ENCODE data around the gene NOG.

Gene NOG

GRCh38 chr17:56635641-56636040 is 42.1 kb downstream of the NOG start:
- no peak overlapping the region for H3K27ac Mint-ChIP-seq
- intact Hi-C loops (cut with micrococcal nuclease) = no loop called here
- H3K9me3 Mint-ChIP-seq = no peaks in the 10 kb centered on the region
- H3K36me3 Mint-ChIP-seq (ENCODE audit: low read depth) = no peaks in the 10 kb centered on the region
- peaks cover 6% of the 10 kb centered on the region for H3K4me1 Mint-ChIP-seq (ENCODE audit: low read depth)
- H3K4me3 Mint-ChIP-seq = no peak overlapping the region
- peaks cover 3% of the 10 kb centered on the region for H3K27me3 Mint-ChIP-seq

DNA sequence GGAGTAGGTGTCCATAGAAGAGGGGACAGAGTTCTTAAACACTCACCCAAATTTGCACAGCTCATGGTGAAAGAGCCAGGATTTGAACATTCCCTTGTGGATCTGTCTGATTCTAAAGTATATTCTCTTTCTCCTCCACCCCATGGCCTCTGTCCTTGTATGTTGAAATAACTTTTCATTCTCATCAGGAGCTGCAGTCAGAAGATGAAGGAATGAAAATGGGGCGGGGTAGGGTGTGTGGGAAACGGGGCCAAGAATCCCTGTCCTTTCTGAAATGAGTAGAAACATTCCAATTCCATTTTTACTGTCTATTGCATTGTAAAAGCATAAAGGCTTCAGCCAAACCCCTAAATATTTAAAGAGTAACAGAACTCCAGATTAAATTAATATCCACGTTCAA is 42.8 kb downstream of the NOG start:
- Mint-ChIP-seq H3K9me3 (no peaks in the 10 kb centered on the region), H3K4me1 (ENCODE audit: low read depth) (peaks cover 9% of the 10 kb centered on the region), H3K27ac (no peak overlapping the region), H3K36me3 (ENCODE audit: low read depth) (no peaks in the 10 kb centered on the region), H3K27me3 (peaks cover 3% of the 10 kb centered on the region), H3K4me3 (no peak overlapping the region)
- intact Hi-C loops (cut with micrococcal nuclease) = no loop called here

GRCh38 chr17:56637254-56637653 is 43.8 kb downstream of the NOG start:
- H3K36me3 Mint-ChIP-seq (ENCODE audit: low read depth) = no peaks in the 10 kb centered on the region
- peaks cover 19% of the 10 kb centered on the region for H3K4me1 Mint-ChIP-seq (ENCODE audit: low read depth)
- no peak overlapping the region for H3K27ac Mint-ChIP-seq
- intact Hi-C loops (cut with micrococcal nuclease) = no loop called here
- no peaks in the 10 kb centered on the region for H3K9me3 Mint-ChIP-seq
- no peak overlapping the region for H3K4me3 Mint-ChIP-seq
- peaks cover 3% of the 10 kb centered on the region for H3K27me3 Mint-ChIP-seq

- H3K4me3 Mint-ChIP-seq = no peak overlapping the region
- H3K27ac Mint-ChIP-seq = no peak overlapping the region
- intact Hi-C loops (cut with micrococcal nuclease) = no loop called here
- H3K9me3 Mint-ChIP-seq = no peaks in the 10 kb centered on the region
- H3K36me3 Mint-ChIP-seq (ENCODE audit: low read depth) = no peaks in the 10 kb centered on the region
- H3K4me1 Mint-ChIP-seq (ENCODE audit: low read depth) = peaks cover 23% of the 10 kb centered on the region
- H3K27me3 Mint-ChIP-seq = peaks cover 3% of the 10 kb centered on the region
Observed at GRCh38 chr17:56638591-56639051, 45.1 kb downstream of the NOG start.

DNA sequence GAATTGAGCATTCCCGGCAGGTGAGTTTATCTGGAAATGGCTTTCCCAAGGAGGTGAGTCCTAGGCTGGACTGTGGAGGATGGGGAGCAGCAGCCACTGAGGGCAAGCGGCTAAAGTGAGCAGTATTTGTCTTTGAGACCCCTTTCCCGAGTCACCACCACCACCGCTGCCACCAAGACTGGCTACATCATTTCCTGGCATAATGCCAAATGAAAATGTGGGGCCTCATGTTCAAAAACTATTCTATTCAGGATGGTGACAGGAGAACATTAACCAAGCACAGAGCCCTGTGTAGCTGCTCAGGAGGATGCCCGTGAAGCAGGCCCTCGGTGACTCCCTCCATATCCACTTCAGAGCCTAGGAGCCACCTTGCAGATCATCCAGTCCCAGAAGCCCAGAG is 46.0 kb downstream of the NOG start:
- intact Hi-C loops (cut with micrococcal nuclease) = no loop called here
- no peaks in the 10 kb centered on the region for H3K9me3 Mint-ChIP-seq
- H3K27ac Mint-ChIP-seq = no peak overlapping the region
- H3K4me1 Mint-ChIP-seq (ENCODE audit: low read depth) = peaks cover 23% of the 10 kb centered on the region
- H3K4me3 Mint-ChIP-seq = no peak overlapping the region
- H3K27me3 Mint-ChIP-seq = peaks cover 3% of the 10 kb centered on the region
- no peaks in the 10 kb centered on the region for H3K36me3 Mint-ChIP-seq (ENCODE audit: low read depth)

GRCh38 chr17:56640116-56640515 is 46.6 kb downstream of the NOG start:
- Mint-ChIP-seq H3K4me1 (ENCODE audit: low read depth) (peaks cover 23% of the 10 kb centered on the region), H3K4me3 (no peak overlapping the region)
- intact Hi-C loops (cut with micrococcal nuclease) = no loop called here

DNA sequence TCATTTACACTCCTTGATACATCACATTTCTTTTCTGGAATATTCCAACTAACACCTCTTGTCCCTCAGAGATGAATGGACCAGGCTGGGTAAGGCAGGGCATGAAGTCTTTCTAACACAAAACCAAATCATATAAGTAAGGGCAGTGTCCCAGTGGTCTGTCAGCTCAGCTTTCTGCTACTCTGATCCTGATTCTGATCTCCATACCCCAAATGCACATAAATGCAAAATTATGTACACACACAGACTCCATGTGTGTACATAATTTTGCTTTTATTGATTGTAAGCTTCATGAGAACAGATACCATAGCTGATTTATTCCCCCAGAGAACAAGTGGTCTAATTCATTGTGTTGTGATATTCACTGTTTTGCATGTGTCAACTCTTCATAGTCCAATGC is 47.9 kb downstream of the NOG start:
- H3K36me3 Mint-ChIP-seq (ENCODE audit: low read depth) = no peaks in the 10 kb centered on the region
- peaks cover 23% of the 10 kb centered on the region for H3K4me1 Mint-ChIP-seq (ENCODE audit: low read depth)
- peaks cover 3% of the 10 kb centered on the region for H3K27me3 Mint-ChIP-seq
- H3K27ac Mint-ChIP-seq = peak overlapping the region; percentile 74
- no peak overlapping the region for H3K4me3 Mint-ChIP-seq
- intact Hi-C loops (cut with micrococcal nuclease) = no loop called here
- no peaks in the 10 kb centered on the region for H3K9me3 Mint-ChIP-seq

More at GRCh38 chr17:56640116-56640515, 46.6 kb downstream of the NOG start:
- Mint-ChIP-seq H3K36me3 (ENCODE audit: low read depth) (no peaks in the 10 kb centered on the region), H3K9me3 (no peaks in the 10 kb centered on the region), H3K27ac (no peak overlapping the region), H3K27me3 (peaks cover 3% of the 10 kb centered on the region)

DNA sequence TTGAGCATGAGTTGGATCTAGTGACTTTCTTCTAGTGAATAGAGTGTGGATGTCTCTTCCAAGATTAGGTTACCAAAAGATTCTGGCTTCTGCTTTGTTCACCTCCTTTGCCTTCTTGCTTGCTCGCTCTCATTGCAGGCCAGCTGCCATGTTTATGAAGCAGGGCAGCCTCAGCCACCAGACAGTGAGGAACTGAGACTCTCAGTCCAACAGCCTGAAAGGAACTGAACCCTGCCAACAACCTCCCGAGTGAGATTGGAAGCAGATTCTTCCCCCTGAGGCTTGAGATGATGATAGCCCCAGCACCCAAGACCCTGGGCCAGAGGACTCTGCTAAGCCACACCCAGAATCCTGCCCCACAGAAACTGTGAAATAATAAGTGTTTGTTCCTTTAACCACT is 48.4 kb downstream of the NOG start:
- no peaks in the 10 kb centered on the region for H3K9me3 Mint-ChIP-seq
- peaks cover 23% of the 10 kb centered on the region for H3K4me1 Mint-ChIP-seq (ENCODE audit: low read depth)
- H3K27ac Mint-ChIP-seq = peak overlapping the region; percentile 74
- no peak overlapping the region for H3K4me3 Mint-ChIP-seq
- intact Hi-C loops (cut with micrococcal nuclease) = no loop called here
- peaks cover 3% of the 10 kb centered on the region for H3K27me3 Mint-ChIP-seq
- no peaks in the 10 kb centered on the region for H3K36me3 Mint-ChIP-seq (ENCODE audit: low read depth)

DNA sequence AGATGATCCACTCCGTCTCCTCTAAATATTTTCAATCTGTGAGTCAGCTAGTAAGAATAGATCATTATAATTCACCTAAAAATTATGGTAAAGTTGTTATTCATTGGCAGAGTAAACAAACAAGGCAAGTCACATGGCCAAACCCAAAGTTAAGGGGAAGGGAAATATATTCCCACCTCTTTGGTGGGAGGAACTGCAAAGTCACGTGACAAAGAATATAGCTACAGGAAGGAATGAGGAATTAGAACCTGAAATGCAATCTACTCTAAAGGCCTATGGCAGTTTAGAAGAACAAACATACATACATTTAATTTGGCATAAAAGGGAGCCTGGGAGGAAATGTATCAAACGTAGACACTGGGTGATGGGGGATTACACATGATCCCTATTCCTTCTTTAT is 48.9 kb downstream of the NOG start:
- Mint-ChIP-seq H3K27me3 (peaks cover 3% of the 10 kb centered on the region), H3K9me3 (no peaks in the 10 kb centered on the region), H3K36me3 (ENCODE audit: low read depth) (no peaks in the 10 kb centered on the region), H3K27ac (peak overlapping the region; percentile 74), H3K4me3 (no peak overlapping the region), H3K4me1 (ENCODE audit: low read depth) (peaks cover 23% of the 10 kb centered on the region)
- intact Hi-C loops (cut with micrococcal nuclease) = no loop called here

Data from dendritic cell treated with granulocyte-macrophage colony-stimulating factor and Interleukin-4, amounts not matched to agents 40 ng/mL and 50 ng/mL, for 4 days (primary cell).